ENCODE data around the gene GOLGA8T. TPM values are rescaled to one million over a fixed set of nuclear protein-coding genes. Genes with fewer than 3 reads are reported as not detected.
"Not testable (repeated sequence)": the region's sequence is repeated elsewhere in the genome, so short reads cannot be mapped to it uniquely, and the experiment has no call there.

GOLGA8T gene
- total RNA-seq, 1 donor from 2014 or later: not detected

DNA sequence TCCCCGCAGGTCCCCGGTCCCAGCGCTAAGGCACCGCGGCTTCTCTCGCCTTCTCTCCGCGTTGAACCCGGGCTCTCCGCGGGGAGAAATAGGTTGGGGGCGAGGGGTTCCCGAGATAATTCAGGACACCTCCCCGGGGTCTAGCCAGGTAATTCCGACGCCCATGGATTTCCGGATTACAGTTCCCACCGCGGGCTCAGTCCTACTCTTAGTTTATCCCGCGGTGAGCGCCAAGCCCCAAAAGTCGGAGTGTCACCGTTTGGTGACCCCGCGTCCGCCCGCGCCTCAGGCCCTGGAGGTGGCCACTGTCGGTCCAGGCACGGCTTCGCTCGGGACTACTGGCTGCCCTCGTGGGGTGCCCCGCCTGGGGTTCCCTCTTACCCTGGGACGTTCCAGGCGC is 56.8 kb downstream of the GOLGA8T start:
- ATAC-seq: not testable (repeated sequence)

- ATAC-seq: not testable (repeated sequence)
These were observed 57.4 kb downstream of the GOLGA8T start for GRCh38 chr15:30192119-30192745.

GRCh38 chr15:30192892-30193291 is 58.0 kb downstream of the GOLGA8T start:
- not testable (repeated sequence) for ATAC-seq

Other genes with a start within 250 kb of the GOLGA8T start
- gene GOLGA8J, start 52.1 kb upstream of the GOLGA8T start, total RNA-seq: 0.20 TPM